HepG2 (cell line): ENCODE measurements around the gene PPP1CC.

Source experiments
- JUND ChIP-seq: sonication (generic); formaldehyde crosslinking; IDR thresholded peaks from 2 replicates; pipeline ENCODE4 v1.8.0; 2022; ENCODE audit warnings: mild to moderate bottlenecking, missing genetic modification reagents
- PLRG1 ChIP-seq: fragments of 450-650 bp; conservative IDR thresholded peaks from 2 replicates; pipeline ENCODE4 v1.6.1; 2016
- POLR2A ChIP-seq, 2 experiments: IDR thresholded peaks; 2 replicates each; pipeline ENCODE4 v1.6.1; 2011; ENCODE audit warnings: low read depth in 2 of 2, low read length in 2 of 2, mild to moderate bottlenecking in 1 of 2, moderate library complexity in 1 of 2; ENCODE audit not compliant: insufficient read depth in 1 of 2
- RBFOX2 ChIP-seq: fragments of 200-400 bp; formaldehyde crosslinking; IDR thresholded peaks from 2 replicates; pipeline ENCODE4 v1.6.1; 2017; ENCODE audit warnings: low read depth, mild to moderate bottlenecking, low read length
- SMC3 ChIP-seq: IDR thresholded peaks from 2 replicates; pipeline ENCODE4 v1.6.1; 2011; ENCODE audit warnings: low read length, improper control_type of control experiment
- SP4 ChIP-seq: sonication (generic); formaldehyde crosslinking; IDR thresholded peaks from 2 replicates; pipeline ENCODE4 v1.8.1; 2023; ENCODE audit warnings: mild to moderate bottlenecking, missing genetic modification reagents
- ZNF138 ChIP-seq: sonication (generic); formaldehyde crosslinking; IDR thresholded peaks from 2 replicates; pipeline ENCODE4 v1.5.0; 2020; ENCODE audit warnings: mild to moderate bottlenecking, low read depth, missing genetic modification reagents
- ZNF20 ChIP-seq: sonication (generic); formaldehyde crosslinking; IDR thresholded peaks from 2 replicates; pipeline ENCODE4 v1.4.0; 2020; ENCODE audit warnings: mild to moderate bottlenecking, moderate library complexity, missing genetic modification reagents
- ZNF670 ChIP-seq: sonication (generic); formaldehyde crosslinking; IDR thresholded peaks from 2 replicates; pipeline ENCODE4 v1.8.0; 2022; ENCODE audit warnings: mild to moderate bottlenecking, missing genetic modification reagents, borderline replicate concordance
- TF ChIP-seq, protein P1 (sequence below): sonication (generic); formaldehyde crosslinking; IDR thresholded peaks from 2 replicates; pipeline ENCODE4 v1.5.1; 2020; ENCODE audit warnings: missing genetic modification reagents, mild to moderate bottlenecking, borderline replicate concordance
- TF ChIP-seq, protein P2 (sequence below): sonication (generic); formaldehyde crosslinking; IDR thresholded peaks from 2 replicates; pipeline ENCODE4 v1.5.0; 2020; ENCODE audit warnings: mild to moderate bottlenecking, missing genetic modification reagents, moderate library complexity

DNA sequence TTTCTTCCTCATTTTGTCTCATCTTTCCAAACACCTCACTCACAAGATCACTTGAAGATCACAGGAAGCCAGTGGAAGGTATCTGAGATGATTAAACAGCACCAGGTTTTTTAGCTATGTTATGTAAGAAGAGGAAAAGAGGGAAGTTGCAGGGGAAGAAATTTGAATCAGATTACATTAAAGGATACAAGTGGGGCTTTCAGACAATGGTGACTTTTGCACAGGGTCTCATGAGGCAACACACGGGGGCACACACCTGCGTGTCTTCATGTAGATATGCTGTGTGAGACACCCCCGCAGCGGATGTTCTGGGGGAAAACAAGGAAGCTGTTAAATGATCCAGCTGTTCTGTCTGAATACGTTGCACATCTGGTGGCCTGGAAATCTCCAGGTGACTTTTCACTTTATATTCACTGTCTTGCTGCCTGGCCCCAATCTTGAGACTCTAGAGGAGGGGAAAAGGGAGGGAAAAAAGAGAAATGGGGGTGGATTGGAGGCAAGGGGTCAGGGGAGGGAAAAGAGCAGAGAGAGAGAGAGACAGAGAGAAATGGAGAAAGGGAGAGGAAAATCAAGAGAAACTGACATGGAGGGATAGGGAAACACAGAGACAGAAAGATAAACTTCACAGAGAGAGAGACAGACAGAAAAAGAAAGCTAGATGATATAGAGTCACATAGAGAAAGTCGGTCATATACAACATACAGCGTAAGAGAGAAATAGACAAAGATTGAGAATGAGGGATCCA is 36.3 kb upstream of the PPP1CC start:
- no peak for TF ChIP-seq RBFOX2
- no peak for TF ChIP-seq ZNF670 (CRISPR knock-in tag)
- no peak for TF ChIP-seq ZNF138 (CRISPR knock-in tag)
- no peak for TF ChIP-seq JUND (CRISPR knock-in tag)
- TF ChIP-seq, protein P1, sequence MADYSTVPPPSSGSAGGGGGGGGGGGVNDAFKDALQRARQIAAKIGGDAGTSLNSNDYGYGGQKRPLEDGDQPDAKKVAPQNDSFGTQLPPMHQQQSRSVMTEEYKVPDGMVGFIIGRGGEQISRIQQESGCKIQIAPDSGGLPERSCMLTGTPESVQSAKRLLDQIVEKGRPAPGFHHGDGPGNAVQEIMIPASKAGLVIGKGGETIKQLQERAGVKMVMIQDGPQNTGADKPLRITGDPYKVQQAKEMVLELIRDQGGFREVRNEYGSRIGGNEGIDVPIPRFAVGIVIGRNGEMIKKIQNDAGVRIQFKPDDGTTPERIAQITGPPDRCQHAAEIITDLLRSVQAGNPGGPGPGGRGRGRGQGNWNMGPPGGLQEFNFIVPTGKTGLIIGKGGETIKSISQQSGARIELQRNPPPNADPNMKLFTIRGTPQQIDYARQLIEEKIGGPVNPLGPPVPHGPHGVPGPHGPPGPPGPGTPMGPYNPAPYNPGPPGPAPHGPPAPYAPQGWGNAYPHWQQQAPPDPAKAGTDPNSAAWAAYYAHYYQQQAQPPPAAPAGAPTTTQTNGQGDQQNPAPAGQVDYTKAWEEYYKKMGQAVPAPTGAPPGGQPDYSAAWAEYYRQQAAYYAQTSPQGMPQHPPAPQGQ (CRISPR knock-in tag): no peak
- TF ChIP-seq SP4 (CRISPR knock-in tag): no peak
- no peak for TF ChIP-seq POLR2A (IDR thresholded peaks at IDR 0.05; ENCODE audit: insufficient read depth in 1 of 2, low read depth in 2 of 2, low read length in 2 of 2)
- TF ChIP-seq, protein P2, sequence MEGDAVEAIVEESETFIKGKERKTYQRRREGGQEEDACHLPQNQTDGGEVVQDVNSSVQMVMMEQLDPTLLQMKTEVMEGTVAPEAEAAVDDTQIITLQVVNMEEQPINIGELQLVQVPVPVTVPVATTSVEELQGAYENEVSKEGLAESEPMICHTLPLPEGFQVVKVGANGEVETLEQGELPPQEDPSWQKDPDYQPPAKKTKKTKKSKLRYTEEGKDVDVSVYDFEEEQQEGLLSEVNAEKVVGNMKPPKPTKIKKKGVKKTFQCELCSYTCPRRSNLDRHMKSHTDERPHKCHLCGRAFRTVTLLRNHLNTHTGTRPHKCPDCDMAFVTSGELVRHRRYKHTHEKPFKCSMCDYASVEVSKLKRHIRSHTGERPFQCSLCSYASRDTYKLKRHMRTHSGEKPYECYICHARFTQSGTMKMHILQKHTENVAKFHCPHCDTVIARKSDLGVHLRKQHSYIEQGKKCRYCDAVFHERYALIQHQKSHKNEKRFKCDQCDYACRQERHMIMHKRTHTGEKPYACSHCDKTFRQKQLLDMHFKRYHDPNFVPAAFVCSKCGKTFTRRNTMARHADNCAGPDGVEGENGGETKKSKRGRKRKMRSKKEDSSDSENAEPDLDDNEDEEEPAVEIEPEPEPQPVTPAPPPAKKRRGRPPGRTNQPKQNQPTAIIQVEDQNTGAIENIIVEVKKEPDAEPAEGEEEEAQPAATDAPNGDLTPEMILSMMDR: no peak
- TF ChIP-seq SMC3: no peak
- no peak for TF ChIP-seq ZNF20 (CRISPR knock-in tag)
- TF ChIP-seq PLRG1: no peak
